ENCODE measurements around the gene RPH3AL.

Gene RPH3AL

DNA sequence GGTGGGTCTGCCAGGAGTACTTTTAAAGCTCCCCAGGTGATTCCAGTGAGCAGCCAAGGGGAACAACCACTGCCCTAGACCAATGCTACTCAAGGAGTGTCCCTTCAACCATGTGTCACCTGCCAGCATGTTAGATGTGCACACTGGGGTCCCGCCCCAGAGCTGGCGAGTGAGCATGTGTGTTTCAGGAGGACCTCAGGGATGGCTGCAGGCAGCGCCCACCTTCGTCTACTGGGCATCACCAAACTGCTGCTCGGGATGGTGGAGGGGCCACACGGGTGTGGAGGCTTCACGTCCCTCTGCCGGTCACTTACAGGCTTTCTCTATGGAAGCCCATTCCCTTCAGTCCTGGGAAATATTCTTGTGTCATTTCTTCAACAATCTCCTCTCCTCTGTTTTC lies 142.2 kb downstream of the RPH3AL start:
- Histone ChIP-seq H3K36me3 (ENCODE audit: control insufficient read depth in 2 of 2, insufficient read depth in 1 of 2, low read length in 2 of 2) (peaks cover 0 to 7% of the 10 kb centered on the region in 2 experiments; a peak in 1 of 3 replicates), H3K9me3 (ENCODE audit: control insufficient read depth, insufficient read depth, low read depth, low read length) (no peaks in the 10 kb centered on the region), H3K27ac (ENCODE audit: extremely low read depth, low read depth, low read length) (no peak overlapping the region), H3K4me3 (ENCODE audit: low read depth, low read length) (no peak overlapping the region), H3K4me1 (ENCODE audit: control insufficient read depth, insufficient read depth, low read length) (0 out of 2 replicates have a peak, but pooled peaks cover under 1% of the 10 kb centered on the region)
- TF ChIP-seq ZNF544 (tag by site-specific recombination; IDR thresholded peaks at IDR 0.05) = no peak
- TF ChIP-seq SETDB1 (IDR thresholded peaks at IDR 0.05; ENCODE audit: insufficient read length, low read length) = no peak
- TF ChIP-seq ZBTB17 (tag by site-specific recombination; IDR thresholded peaks at IDR 0.05) = no peak
- TF ChIP-seq, protein P1, sequence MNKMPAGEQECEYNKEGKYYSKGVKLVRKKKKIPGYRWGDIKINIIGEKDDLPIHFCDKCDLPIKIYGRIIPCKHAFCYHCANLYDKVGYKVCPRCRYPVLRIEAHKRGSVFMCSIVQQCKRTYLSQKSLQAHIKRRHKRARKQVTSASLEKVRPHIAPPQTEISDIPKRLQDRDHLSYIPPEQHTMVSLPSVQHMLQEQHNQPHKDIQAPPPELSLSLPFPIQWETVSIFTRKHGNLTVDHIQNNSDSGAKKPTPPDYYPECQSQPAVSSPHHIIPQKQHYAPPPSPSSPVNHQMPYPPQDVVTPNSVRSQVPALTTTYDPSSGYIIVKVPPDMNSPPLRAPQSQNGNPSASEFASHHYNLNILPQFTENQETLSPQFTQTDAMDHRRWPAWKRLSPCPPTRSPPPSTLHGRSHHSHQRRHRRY (tag by site-specific recombination; IDR thresholded peaks at IDR 0.05) = no peak
- no peak for TF ChIP-seq ZNF549 (tag by site-specific recombination; IDR thresholded peaks at IDR 0.05)
- TF ChIP-seq, protein P2, sequence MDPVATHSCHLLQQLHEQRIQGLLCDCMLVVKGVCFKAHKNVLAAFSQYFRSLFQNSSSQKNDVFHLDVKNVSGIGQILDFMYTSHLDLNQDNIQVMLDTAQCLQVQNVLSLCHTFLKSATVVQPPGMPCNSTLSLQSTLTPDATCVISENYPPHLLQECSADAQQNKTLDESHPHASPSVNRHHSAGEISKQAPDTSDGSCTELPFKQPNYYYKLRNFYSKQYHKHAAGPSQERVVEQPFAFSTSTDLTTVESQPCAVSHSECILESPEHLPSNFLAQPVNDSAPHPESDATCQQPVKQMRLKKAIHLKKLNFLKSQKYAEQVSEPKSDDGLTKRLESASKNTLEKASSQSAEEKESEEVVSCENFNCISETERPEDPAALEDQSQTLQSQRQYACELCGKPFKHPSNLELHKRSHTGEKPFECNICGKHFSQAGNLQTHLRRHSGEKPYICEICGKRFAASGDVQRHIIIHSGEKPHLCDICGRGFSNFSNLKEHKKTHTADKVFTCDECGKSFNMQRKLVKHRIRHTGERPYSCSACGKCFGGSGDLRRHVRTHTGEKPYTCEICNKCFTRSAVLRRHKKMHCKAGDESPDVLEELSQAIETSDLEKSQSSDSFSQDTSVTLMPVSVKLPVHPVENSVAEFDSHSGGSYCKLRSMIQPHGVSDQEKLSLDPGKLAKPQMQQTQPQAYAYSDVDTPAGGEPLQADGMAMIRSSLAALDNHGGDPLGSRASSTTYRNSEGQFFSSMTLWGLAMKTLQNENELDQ (tag by site-specific recombination; IDR thresholded peaks at IDR 0.05; ENCODE audit: low read depth) = no peak
- TF ChIP-seq TCF7L2 (IDR thresholded peaks at IDR 0.05; ENCODE audit: borderline replicate concordance, low read depth, low read length) = no peak
- TF ChIP-seq, protein P3, sequence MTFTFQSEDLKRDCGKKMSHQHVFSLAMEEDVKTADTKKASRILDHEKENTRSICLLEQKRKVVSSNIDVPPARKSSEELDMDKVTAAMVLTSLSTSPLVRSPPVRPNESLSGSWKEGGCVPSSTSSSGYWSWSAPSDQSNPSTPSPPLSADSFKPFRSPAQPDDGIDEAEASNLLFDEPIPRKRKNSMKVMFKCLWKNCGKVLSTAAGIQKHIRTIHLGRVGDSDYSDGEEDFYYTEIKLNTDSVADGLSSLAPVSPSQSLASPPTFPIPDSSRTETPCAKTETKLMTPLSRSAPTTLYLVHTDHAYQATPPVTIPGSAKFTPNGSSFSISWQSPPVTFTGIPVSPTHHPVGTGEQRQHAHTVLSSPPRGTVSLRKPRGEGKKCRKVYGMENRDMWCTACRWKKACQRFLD (tag by site-specific recombination; IDR thresholded peaks at IDR 0.05) = no peak
- TF ChIP-seq, protein P4, sequence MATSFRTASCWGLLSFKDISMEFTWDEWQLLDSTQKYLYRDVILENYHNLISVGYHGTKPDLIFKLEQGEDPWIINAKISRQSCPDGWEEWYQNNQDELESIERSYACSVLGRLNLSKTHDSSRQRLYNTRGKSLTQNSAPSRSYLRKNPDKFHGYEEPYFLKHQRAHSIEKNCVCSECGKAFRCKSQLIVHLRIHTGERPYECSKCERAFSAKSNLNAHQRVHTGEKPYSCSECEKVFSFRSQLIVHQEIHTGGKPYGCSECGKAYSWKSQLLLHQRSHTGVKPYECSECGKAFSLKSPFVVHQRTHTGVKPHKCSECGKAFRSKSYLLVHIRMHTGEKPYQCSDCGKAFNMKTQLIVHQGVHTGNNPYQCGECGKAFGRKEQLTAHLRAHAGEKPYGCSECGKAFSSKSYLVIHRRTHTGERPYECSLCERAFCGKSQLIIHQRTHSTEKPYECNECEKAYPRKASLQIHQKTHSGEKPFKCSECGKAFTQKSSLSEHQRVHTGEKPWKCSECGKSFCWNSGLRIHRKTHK (tag by site-specific recombination; IDR thresholded peaks at IDR 0.05) = no peak
- no peak for TF ChIP-seq OVOL3 (tag by site-specific recombination; IDR thresholded peaks at IDR 0.05)
- no peak for TF ChIP-seq ZNF521 (tag by site-specific recombination; IDR thresholded peaks at IDR 0.05)
- POLR2A ChIA-PET = no interaction called here
- CTCF ChIA-PET = interaction anchor here (0.6 to 0.7 kb wide), 2 partner anchors 61 to 490 kb away, joined by 3 read pairs; no protein-coding TSS in a partner anchor

DNA sequence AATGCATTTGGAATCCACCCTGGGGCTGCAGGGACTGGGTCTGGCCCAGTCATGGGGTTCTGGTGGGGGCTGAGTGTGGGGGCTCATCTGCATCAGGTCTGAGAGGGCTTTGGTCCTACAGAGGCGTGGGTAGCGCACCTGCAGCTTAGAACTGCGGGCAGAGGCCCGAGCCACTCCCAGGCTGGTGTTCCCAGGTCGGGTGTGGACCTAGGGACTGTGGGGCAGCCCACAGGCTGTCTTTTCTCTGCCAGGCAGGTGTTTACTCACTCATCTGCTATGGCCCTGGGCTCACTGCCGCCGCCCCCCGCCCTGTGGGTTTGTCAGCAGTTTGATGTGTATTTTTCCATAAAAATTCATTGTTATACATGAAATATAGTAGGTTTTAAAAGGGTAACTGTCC lies 144.2 kb downstream of the RPH3AL start:
- no peak overlapping the region for H3K4me3 ChIP-seq (ENCODE audit: low read depth, low read length)
- H3K27ac ChIP-seq (ENCODE audit: extremely low read depth, low read depth, low read length) = no peak overlapping the region
- H3K9me3 ChIP-seq (ENCODE audit: control insufficient read depth, insufficient read depth, low read depth, low read length) = no peaks in the 10 kb centered on the region
- no peaks in the 10 kb centered on the region for H3K4me1 ChIP-seq (ENCODE audit: control insufficient read depth, insufficient read depth, low read length)
- H3K36me3 ChIP-seq (ENCODE audit: control insufficient read depth in 2 of 2, insufficient read depth in 1 of 2, low read length in 2 of 2) = peaks cover 0 to 7% of the 10 kb centered on the region in 2 experiments; a peak in 1 of 3 replicates
- ChIA-PET CTCF (interaction anchor here (0.5 to 1.1 kb wide), 2 partner anchors 18 to 501 kb away, joined by 4 read pairs; no protein-coding TSS in a partner anchor), POLR2A (no interaction called here)
- TF ChIP-seq ZNF433 (tag by site-specific recombination; IDR thresholded peaks at IDR 0.05; ENCODE audit: low read depth) (no peak), GFI1B (tag by site-specific recombination; IDR thresholded peaks at IDR 0.05) (no peak), ZBTB1 (tag by site-specific recombination; IDR thresholded peaks at IDR 0.05) (no peak), ZNF221 (tag by site-specific recombination; IDR thresholded peaks at IDR 0.05; ENCODE audit: borderline replicate concordance) (no peak), KLF1 (tag by site-specific recombination; IDR thresholded peaks at IDR 0.05) (no peak), ZNF701 (tag by site-specific recombination; IDR thresholded peaks at IDR 0.05) (no peak), MYNN (tag by site-specific recombination; IDR thresholded peaks at IDR 0.05; ENCODE audit: borderline replicate concordance) (no peak), ZNF19 (tag by site-specific recombination; IDR thresholded peaks at IDR 0.05; ENCODE audit: low read depth) (no peak), ZNF133 (tag by site-specific recombination; IDR thresholded peaks at IDR 0.05) (no peak), ZNF610 (tag by site-specific recombination; IDR thresholded peaks at IDR 0.05; ENCODE audit: borderline replicate concordance) (no peak), ZNF112 (tag by site-specific recombination; IDR thresholded peaks at IDR 0.05) (no peak)
- TF ChIP-seq, protein P5, sequence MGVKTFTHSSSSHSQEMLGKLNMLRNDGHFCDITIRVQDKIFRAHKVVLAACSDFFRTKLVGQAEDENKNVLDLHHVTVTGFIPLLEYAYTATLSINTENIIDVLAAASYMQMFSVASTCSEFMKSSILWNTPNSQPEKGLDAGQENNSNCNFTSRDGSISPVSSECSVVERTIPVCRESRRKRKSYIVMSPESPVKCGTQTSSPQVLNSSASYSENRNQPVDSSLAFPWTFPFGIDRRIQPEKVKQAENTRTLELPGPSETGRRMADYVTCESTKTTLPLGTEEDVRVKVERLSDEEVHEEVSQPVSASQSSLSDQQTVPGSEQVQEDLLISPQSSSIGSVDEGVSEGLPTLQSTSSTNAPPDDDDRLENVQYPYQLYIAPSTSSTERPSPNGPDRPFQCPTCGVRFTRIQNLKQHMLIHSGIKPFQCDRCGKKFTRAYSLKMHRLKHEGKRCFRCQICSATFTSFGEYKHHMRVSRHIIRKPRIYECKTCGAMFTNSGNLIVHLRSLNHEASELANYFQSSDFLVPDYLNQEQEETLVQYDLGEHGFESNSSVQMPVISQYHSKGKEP (tag by site-specific recombination; IDR thresholded peaks at IDR 0.05) = no peak
- TF ChIP-seq, protein P6, sequence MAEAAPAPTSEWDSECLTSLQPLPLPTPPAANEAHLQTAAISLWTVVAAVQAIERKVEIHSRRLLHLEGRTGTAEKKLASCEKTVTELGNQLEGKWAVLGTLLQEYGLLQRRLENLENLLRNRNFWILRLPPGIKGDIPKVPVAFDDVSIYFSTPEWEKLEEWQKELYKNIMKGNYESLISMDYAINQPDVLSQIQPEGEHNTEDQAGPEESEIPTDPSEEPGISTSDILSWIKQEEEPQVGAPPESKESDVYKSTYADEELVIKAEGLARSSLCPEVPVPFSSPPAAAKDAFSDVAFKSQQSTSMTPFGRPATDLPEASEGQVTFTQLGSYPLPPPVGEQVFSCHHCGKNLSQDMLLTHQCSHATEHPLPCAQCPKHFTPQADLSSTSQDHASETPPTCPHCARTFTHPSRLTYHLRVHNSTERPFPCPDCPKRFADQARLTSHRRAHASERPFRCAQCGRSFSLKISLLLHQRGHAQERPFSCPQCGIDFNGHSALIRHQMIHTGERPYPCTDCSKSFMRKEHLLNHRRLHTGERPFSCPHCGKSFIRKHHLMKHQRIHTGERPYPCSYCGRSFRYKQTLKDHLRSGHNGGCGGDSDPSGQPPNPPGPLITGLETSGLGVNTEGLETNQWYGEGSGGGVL (tag by site-specific recombination; IDR thresholded peaks at IDR 0.05) = no peak
- TF ChIP-seq, protein P7, sequence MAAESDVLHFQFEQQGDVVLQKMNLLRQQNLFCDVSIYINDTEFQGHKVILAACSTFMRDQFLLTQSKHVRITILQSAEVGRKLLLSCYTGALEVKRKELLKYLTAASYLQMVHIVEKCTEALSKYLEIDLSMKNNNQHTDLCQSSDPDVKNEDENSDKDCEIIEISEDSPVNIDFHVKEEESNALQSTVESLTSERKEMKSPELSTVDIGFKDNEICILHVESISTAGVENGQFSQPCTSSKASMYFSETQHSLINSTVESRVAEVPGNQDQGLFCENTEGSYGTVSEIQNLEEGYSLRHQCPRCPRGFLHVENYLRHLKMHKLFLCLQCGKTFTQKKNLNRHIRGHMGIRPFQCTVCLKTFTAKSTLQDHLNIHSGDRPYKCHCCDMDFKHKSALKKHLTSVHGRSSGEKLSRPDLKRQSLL (tag by site-specific recombination; IDR thresholded peaks at IDR 0.05) = no peak
